ENCODE data around the gene TMEM200C. TPM values are rescaled to one million over a fixed set of nuclear protein-coding genes. Genes with fewer than 3 reads are reported as not detected.

The TMEM200C gene
- total RNA-seq, 1 experiment from 2014 or later = 0.05 TPM

GRCh38 chr18:5912566-5912965, 17.2 kb upstream of the TMEM200C start:
- CTCF ChIA-PET = no interaction called here
- Mint-ChIP-seq H3K27ac (ENCODE audit: unreplicated experiment) (no peak overlapping the region), H3K4me3 (ENCODE audit: unreplicated experiment) (no peak overlapping the region), H3K36me3 (ENCODE audit: insufficient read depth, unreplicated experiment) (no peaks in the 10 kb centered on the region), H3K4me1 (ENCODE audit: low read depth, unreplicated experiment) (no peaks in the 10 kb centered on the region), H3K27me3 (ENCODE audit: insufficient read depth, unreplicated experiment) (peaks cover 17% of the 10 kb centered on the region), H3K9me3 (ENCODE audit: unreplicated experiment) (no peaks in the 10 kb centered on the region)
- intact Hi-C loops (cut with micrococcal nuclease; ENCODE audit: unreplicated experiment) = no loop called here
- Histone ChIP-seq H3K9me3 (no peaks in the 10 kb centered on the region), H3K4me1 (no peaks in the 10 kb centered on the region), H3K27me3 (replicated peaks; ENCODE audit: control insufficient read depth, insufficient read depth, low read length) (no peaks in the 10 kb centered on the region; the same call in 1 of the 2 replicates), H3K36me3 (ENCODE audit: control insufficient read depth, insufficient read depth, low read length) (no peaks in the 10 kb centered on the region), H3K4me3 (ENCODE audit: low read depth, low read length) (no peak overlapping the region)
- no TSS peak for BruUV-seq (replicated peaks)
- DNase-seq = no peak
- TF ChIP-seq CTCF (IDR thresholded peaks at IDR 0.05; ENCODE audit: insufficient read depth in 1 of 2, low read depth in 1 of 2, low read length in 1 of 2, severe bottlenecking in 1 of 2, unreplicated experiment in 1 of 2) = no peak
- POLR2A ChIA-PET = no interaction called here

- ChIA-PET POLR2A (no interaction called here), CTCF (interaction anchor here (0.7 kb wide), 1 partner anchor 217 kb away, joined by 4 read pairs; no protein-coding TSS in a partner anchor)
- H3K27me3 ChIP-seq (replicated peaks; ENCODE audit: control insufficient read depth, insufficient read depth, low read length) = no peaks in the 10 kb centered on the region
- Mint-ChIP-seq H3K4me1 (ENCODE audit: low read depth, unreplicated experiment) (no peaks in the 10 kb centered on the region), H3K27ac (ENCODE audit: unreplicated experiment) (no peak overlapping the region), H3K4me3 (ENCODE audit: unreplicated experiment) (no peak overlapping the region), H3K9me3 (ENCODE audit: unreplicated experiment) (no peaks in the 10 kb centered on the region), H3K36me3 (ENCODE audit: insufficient read depth, unreplicated experiment) (no peaks in the 10 kb centered on the region), H3K27me3 (ENCODE audit: insufficient read depth, unreplicated experiment) (peaks cover 15% of the 10 kb centered on the region)
- H3K4me3 ChIP-seq (ENCODE audit: low read depth, low read length) = no peak overlapping the region
- intact Hi-C loops (cut with micrococcal nuclease; ENCODE audit: unreplicated experiment) = no loop called here
- no peaks in the 10 kb centered on the region for H3K9me3 ChIP-seq
- TF ChIP-seq CTCF (IDR thresholded peaks at IDR 0.05; ENCODE audit: insufficient read depth in 1 of 2, low read depth in 1 of 2, low read length in 1 of 2, severe bottlenecking in 1 of 2, unreplicated experiment in 1 of 2) = no peak
- no peaks in the 10 kb centered on the region for H3K36me3 ChIP-seq (ENCODE audit: control insufficient read depth, insufficient read depth, low read length)
- DNase-seq = no peak
- no peaks in the 10 kb centered on the region for H3K4me1 ChIP-seq
- BruUV-seq (replicated peaks) = no TSS peak
Observed at GRCh38 chr18:5909125-5909524, 13.8 kb upstream of the TMEM200C start.

GRCh38 chr18:5903386-5903785, 8.1 kb upstream of the TMEM200C start:
- no TSS peak for BruUV-seq (replicated peaks)
- peaks cover 11% of the 10 kb centered on the region for H3K4me1 ChIP-seq
- peaks cover 6% of the 10 kb centered on the region for H3K36me3 Mint-ChIP-seq (ENCODE audit: insufficient read depth, unreplicated experiment)
- H3K4me3 ChIP-seq (ENCODE audit: low read depth, low read length) = no peak overlapping the region
- intact Hi-C loops (cut with micrococcal nuclease; ENCODE audit: unreplicated experiment) = no loop called here
- no peak overlapping the region for H3K27ac Mint-ChIP-seq (ENCODE audit: unreplicated experiment)
- peaks cover 11% of the 10 kb centered on the region for H3K4me1 Mint-ChIP-seq (ENCODE audit: low read depth, unreplicated experiment)
- no peak for TF ChIP-seq CTCF (IDR thresholded peaks at IDR 0.05; ENCODE audit: insufficient read depth in 1 of 2, low read depth in 1 of 2, low read length in 1 of 2, severe bottlenecking in 1 of 2, unreplicated experiment in 1 of 2)
- POLR2A ChIA-PET = no interaction called here
- peaks cover 19% of the 10 kb centered on the region for H3K27me3 Mint-ChIP-seq (ENCODE audit: insufficient read depth, unreplicated experiment)
- no peak for DNase-seq
- no peaks in the 10 kb centered on the region for H3K36me3 ChIP-seq (ENCODE audit: control insufficient read depth, insufficient read depth, low read length)
- no peak overlapping the region for H3K4me3 Mint-ChIP-seq (ENCODE audit: unreplicated experiment)
- CTCF ChIA-PET = no interaction called here
- H3K9me3 Mint-ChIP-seq (ENCODE audit: unreplicated experiment) = peaks cover 13% of the 10 kb centered on the region
- no peaks in the 10 kb centered on the region; the same call in 1 of the 2 replicates for H3K9me3 ChIP-seq
- H3K27me3 ChIP-seq (replicated peaks; ENCODE audit: control insufficient read depth, insufficient read depth, low read length) = no peaks in the 10 kb centered on the region
